ENCODE measurements around the gene TIMM8B.
"Not testable (repeated sequence)": the region's sequence is repeated elsewhere in the genome, so short reads cannot be mapped to it uniquely, and the experiment has no call there.

Gene TIMM8B

GRCh38 chr11:112113539-112114457, 27.2 kb upstream of the TIMM8B start:
- H3K4me3 ChIP-seq (ENCODE audit: low read length), result no peak overlapping the region
- no peaks in the 10 kb centered on the region for H3K27me3 ChIP-seq (replicated peaks; ENCODE audit: control insufficient read depth, insufficient read depth, low read length)
- H3K36me3 ChIP-seq (ENCODE audit: control insufficient read depth, insufficient read depth, low read length, severe bottlenecking), result no peaks in the 10 kb centered on the region
- no peaks in the 10 kb centered on the region for H3K4me1 ChIP-seq (ENCODE audit: control insufficient read depth, insufficient read depth, low read length)
- DNase-seq (ENCODE audit: low read depth), result peak; percentile 91
- H3K9ac ChIP-seq (ENCODE audit: low read length), result no peak overlapping the region
- H3K9me3 ChIP-seq (ENCODE audit: control insufficient read depth, low read length), result no peaks in the 10 kb centered on the region

DNA sequence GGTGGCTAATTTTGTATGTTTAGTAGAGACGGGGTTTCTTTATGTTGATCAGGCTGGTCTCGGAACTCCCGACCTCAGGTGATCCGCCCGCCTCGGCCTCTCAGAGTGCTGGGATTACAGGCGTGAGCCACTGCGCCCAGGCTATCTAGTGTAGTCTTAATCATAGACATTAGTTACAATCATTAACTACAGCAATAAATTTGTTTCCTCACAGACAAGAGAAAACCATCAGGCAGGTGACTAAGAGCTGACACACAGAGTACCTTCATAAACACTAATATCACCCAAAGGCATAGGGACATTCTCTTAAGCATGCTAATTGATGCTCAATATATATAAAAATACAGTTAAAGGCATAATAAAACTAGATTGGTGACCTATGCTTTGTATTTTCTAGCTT, 19.5 kb upstream of the TIMM8B start:
- no peak overlapping the region for H3K4me3 ChIP-seq (ENCODE audit: low read length)
- no peaks in the 10 kb centered on the region for H3K36me3 ChIP-seq (ENCODE audit: control insufficient read depth, insufficient read depth, low read length, severe bottlenecking)
- no peak overlapping the region for H3K9ac ChIP-seq (ENCODE audit: low read length)
- DNase-seq (ENCODE audit: low read depth), result no peak
- no peaks in the 10 kb centered on the region for H3K9me3 ChIP-seq (ENCODE audit: control insufficient read depth, low read length)
- H3K4me1 ChIP-seq (ENCODE audit: control insufficient read depth, insufficient read depth, low read length), result peaks cover 9% of the 10 kb centered on the region
- no peaks in the 10 kb centered on the region for H3K27me3 ChIP-seq (replicated peaks; ENCODE audit: control insufficient read depth, insufficient read depth, low read length)

GRCh38 chr11:112103446-112103845, 16.9 kb upstream of the TIMM8B start:
- H3K27me3 ChIP-seq (replicated peaks; ENCODE audit: control insufficient read depth, insufficient read depth, low read length), result no peaks in the 10 kb centered on the region
- DNase-seq (ENCODE audit: low read depth), result no peak
- no peak overlapping the region for H3K9ac ChIP-seq (ENCODE audit: low read length)
- peaks cover 17% of the 10 kb centered on the region for H3K4me1 ChIP-seq (ENCODE audit: control insufficient read depth, insufficient read depth, low read length)
- no peaks in the 10 kb centered on the region for H3K9me3 ChIP-seq (ENCODE audit: control insufficient read depth, low read length)
- H3K36me3 ChIP-seq (ENCODE audit: control insufficient read depth, insufficient read depth, low read length, severe bottlenecking), result no peaks in the 10 kb centered on the region
- H3K4me3 ChIP-seq (ENCODE audit: low read length), result no peak overlapping the region

DNA sequence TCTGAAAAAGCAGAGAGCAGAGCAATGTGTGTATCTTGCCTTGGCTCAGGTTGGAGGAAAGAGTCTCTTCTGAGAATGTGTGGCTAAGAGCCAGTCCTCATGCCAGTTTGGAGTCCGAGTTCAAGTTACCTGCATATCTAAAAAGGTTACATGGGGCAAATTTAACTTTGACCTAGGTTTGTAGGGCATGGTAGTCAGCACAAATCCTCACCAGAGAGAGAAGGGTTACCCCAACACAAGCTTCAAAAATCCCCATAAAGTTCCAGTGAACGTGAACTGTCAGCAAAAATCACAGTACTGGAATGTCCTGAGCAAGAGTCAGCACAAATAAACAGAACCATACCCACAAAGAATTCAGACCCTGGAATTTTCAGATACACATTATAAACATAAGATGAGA, 13.9 kb upstream of the TIMM8B start:
- no peaks in the 10 kb centered on the region for H3K27me3 ChIP-seq (replicated peaks; ENCODE audit: control insufficient read depth, insufficient read depth, low read length)
- no peak overlapping the region for H3K9ac ChIP-seq (ENCODE audit: low read length)
- DNase-seq (ENCODE audit: low read depth), result peak; percentile 67
- peaks cover 12% of the 10 kb centered on the region for H3K36me3 ChIP-seq (ENCODE audit: control insufficient read depth, insufficient read depth, low read length, severe bottlenecking)
- peaks cover 17% of the 10 kb centered on the region for H3K4me1 ChIP-seq (ENCODE audit: control insufficient read depth, insufficient read depth, low read length)
- H3K4me3 ChIP-seq (ENCODE audit: low read length), result no peak overlapping the region
- no peaks in the 10 kb centered on the region for H3K9me3 ChIP-seq (ENCODE audit: control insufficient read depth, low read length)

GRCh38 chr11:112097734-112098528, 11.4 kb upstream of the TIMM8B start:
- Histone ChIP-seq H3K4me3 (ENCODE audit: low read length) (no peak overlapping the region), H3K27me3 (replicated peaks; ENCODE audit: control insufficient read depth, insufficient read depth, low read length) (no peaks in the 10 kb centered on the region), H3K9me3 (ENCODE audit: control insufficient read depth, low read length) (no peaks in the 10 kb centered on the region), H3K9ac (ENCODE audit: low read length) (no peak overlapping the region), H3K4me1 (ENCODE audit: control insufficient read depth, insufficient read depth, low read length) (peaks cover 10% of the 10 kb centered on the region), H3K36me3 (ENCODE audit: control insufficient read depth, insufficient read depth, low read length, severe bottlenecking) (peaks cover 30% of the 10 kb centered on the region)
- DNase-seq (ENCODE audit: low read depth), result no peak

- no peaks in the 10 kb centered on the region for H3K9me3 ChIP-seq (ENCODE audit: control insufficient read depth, low read length)
- peaks cover 47% of the 10 kb centered on the region for H3K36me3 ChIP-seq (ENCODE audit: control insufficient read depth, insufficient read depth, low read length, severe bottlenecking)
- no peak overlapping the region for H3K9ac ChIP-seq (ENCODE audit: low read length)
- no peaks in the 10 kb centered on the region for H3K27me3 ChIP-seq (replicated peaks; ENCODE audit: control insufficient read depth, insufficient read depth, low read length)
- peak; percentile 38 for DNase-seq (ENCODE audit: low read depth)
- H3K4me1 ChIP-seq (ENCODE audit: control insufficient read depth, insufficient read depth, low read length), result peaks cover 12% of the 10 kb centered on the region
- H3K4me3 ChIP-seq (ENCODE audit: low read length), result no peak overlapping the region
Measured at GRCh38 chr11:112096194-112096593, 9.6 kb upstream of the TIMM8B start.

- not testable (repeated sequence) for H3K9ac ChIP-seq (ENCODE audit: low read length); H3K27me3 ChIP-seq (replicated peaks; ENCODE audit: control insufficient read depth, insufficient read depth, low read length); H3K4me1 ChIP-seq (ENCODE audit: control insufficient read depth, insufficient read depth, low read length); H3K9me3 ChIP-seq (ENCODE audit: control insufficient read depth, low read length); DNase-seq (ENCODE audit: low read depth); H3K4me3 ChIP-seq (ENCODE audit: low read length)
- H3K36me3 ChIP-seq (ENCODE audit: control insufficient read depth, insufficient read depth, low read length, severe bottlenecking), result peaks cover 56% of the 10 kb centered on the region
Measured at GRCh38 chr11:112095302-112095701, 8.7 kb upstream of the TIMM8B start.

DNA sequence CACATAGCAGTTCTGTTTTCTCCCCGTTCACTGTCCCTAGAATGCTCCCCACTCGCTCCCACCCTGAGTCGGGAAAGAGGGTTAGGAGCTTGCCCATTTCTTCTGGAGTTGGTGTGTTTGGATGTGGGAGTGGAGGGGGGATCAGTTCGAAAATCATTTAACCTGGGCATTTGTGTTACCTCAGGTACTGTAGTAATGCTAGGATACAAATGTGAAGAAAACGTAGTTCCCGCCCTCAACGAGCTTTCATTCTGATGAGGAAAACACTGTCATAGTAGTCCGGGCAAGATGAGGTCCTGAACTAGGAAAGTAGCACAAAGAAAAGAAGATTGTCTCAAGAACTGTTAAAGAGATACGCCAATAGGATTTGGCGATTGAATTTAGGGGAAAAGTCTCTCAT, 656 bp upstream of the TIMM8B start:
- peak; percentile 45 for DNase-seq (ENCODE audit: low read depth)
- Histone ChIP-seq H3K9ac (ENCODE audit: low read length) (peak overlapping the region; percentile 98), H3K36me3 (ENCODE audit: control insufficient read depth, insufficient read depth, low read length, severe bottlenecking) (peaks cover 75% of the 10 kb centered on the region), H3K4me3 (ENCODE audit: low read length) (peak overlapping the region; percentile 98), H3K9me3 (ENCODE audit: control insufficient read depth, low read length) (no peaks in the 10 kb centered on the region), H3K4me1 (ENCODE audit: control insufficient read depth, insufficient read depth, low read length) (peaks cover 61% of the 10 kb centered on the region), H3K27me3 (replicated peaks; ENCODE audit: control insufficient read depth, insufficient read depth, low read length) (no peaks in the 10 kb centered on the region)

DNA sequence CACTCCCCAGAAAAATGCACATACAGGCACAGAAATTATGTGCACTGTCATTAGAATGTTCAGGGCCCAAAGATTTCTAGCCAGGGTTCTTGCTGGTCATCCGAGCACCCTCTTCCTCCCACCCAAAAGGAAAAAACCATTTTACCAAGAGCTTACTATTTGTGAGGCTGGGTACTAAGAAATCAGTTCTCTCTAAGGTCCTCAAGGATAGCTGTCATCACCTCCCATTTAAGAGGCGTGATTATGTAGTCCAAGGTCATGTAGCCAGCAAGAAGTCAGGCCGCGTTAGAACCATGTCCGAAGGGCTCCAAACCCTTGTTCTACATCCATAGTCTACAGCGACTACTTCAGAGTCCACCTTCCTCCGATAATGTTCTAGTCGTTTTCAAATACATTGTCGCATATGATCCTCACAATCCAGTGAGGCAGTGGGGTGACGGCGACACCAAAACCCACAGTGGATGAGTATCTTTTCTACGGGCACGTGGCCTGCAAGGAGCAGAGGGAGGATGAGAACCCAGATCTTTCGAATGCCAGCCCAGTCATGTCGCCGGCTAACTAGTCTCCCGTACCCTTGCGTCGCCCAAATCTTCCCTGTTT, 634 bp downstream of the TIMM8B start:
- H3K36me3 ChIP-seq (ENCODE audit: control insufficient read depth, insufficient read depth, low read length, severe bottlenecking), result peaks cover 71% of the 10 kb centered on the region

DNA sequence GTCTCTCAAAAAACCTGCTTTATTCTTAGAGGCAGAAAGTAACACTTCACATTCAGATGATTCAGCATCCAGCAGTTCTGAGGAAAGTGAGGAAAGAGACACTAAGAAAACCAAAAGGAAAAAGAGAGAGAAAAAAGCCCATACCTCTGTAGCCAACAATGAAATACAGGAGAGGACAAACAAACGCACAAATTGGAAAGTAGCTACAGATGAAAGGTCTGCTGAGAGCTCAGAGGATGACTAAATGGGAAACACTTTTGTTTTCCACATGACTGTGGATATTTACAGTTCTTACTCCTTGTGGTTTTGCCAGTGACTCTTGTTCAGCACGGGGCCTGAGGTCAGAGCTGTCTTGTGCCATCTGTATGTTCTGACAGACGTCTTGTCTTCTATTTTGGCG, 3.8 kb downstream of the TIMM8B start:
- H3K9me3 ChIP-seq (ENCODE audit: control insufficient read depth, low read length), result no peaks in the 10 kb centered on the region
- peak; percentile 30 for DNase-seq (ENCODE audit: low read depth)
- peaks cover 45% of the 10 kb centered on the region for H3K4me1 ChIP-seq (ENCODE audit: control insufficient read depth, insufficient read depth, low read length)
- no peak overlapping the region for H3K4me3 ChIP-seq (ENCODE audit: low read length)
- H3K27me3 ChIP-seq (replicated peaks; ENCODE audit: control insufficient read depth, insufficient read depth, low read length), result no peaks in the 10 kb centered on the region
- H3K9ac ChIP-seq (ENCODE audit: low read length), result peak overlapping the region; percentile 36
- H3K36me3 ChIP-seq (ENCODE audit: control insufficient read depth, insufficient read depth, low read length, severe bottlenecking), result peaks cover 71% of the 10 kb centered on the region

More for the DNA sequence above, 634 bp downstream of the TIMM8B start:
- peak overlapping the region; percentile 98 for H3K9ac ChIP-seq (ENCODE audit: low read length)
- no peaks in the 10 kb centered on the region for H3K9me3 ChIP-seq (ENCODE audit: control insufficient read depth, low read length)
- no peaks in the 10 kb centered on the region for H3K27me3 ChIP-seq (replicated peaks; ENCODE audit: control insufficient read depth, insufficient read depth, low read length)
- H3K4me1 ChIP-seq (ENCODE audit: control insufficient read depth, insufficient read depth, low read length), result peaks cover 62% of the 10 kb centered on the region
- DNase-seq (ENCODE audit: low read depth), result peak; percentile 48
- peak overlapping the region; percentile 98 for H3K4me3 ChIP-seq (ENCODE audit: low read length)
